GM23338 (cell line): Measurements from ENCODE around the gene CACNB1. TPM values are rescaled to one million over a fixed set of nuclear protein-coding genes. Genes with fewer than 3 reads are reported as not detected.

Source experiments
- ATAC-seq: fragments of 200-7000 bp; cut with Tn5 transposase; 3 replicates; pipeline ENCODE4 v1.9.1; 2020
- DNase-seq: peaks from one replicate; pipeline ENCODE4 v3.0.0-alpha.2; 2015; ENCODE audit warnings: low spot score
- H2AFZ ChIP-seq: fragments of 200-600 bp; sonication (generic); 2 replicates; pipeline ENCODE4 v1.8.0; 2016; ENCODE audit warnings: antibody characterized with exemption, mild to moderate bottlenecking, moderate library complexity
- H3F3A ChIP-seq: fragments of 200-600 bp; sonication (generic); replicated peaks from 2 replicates; pipeline ENCODE4 v1.8.0; 2017; ENCODE audit warnings: antibody characterized with exemption, mixed run types, low read depth
- H3K27ac ChIP-seq: fragments of 200-600 bp; sonication (generic); 2 replicates; pipeline ENCODE4 v1.6.1; 2016; ENCODE audit warnings: low read depth
- H3K27me3 ChIP-seq: fragments of 200-600 bp; sonication (generic); 2 replicates; pipeline ENCODE4 v1.8.0; 2016; ENCODE audit warnings: mild to moderate bottlenecking, mixed run types, moderate library complexity; ENCODE audit not compliant: insufficient read depth
- H3K36me3 ChIP-seq: fragments of 200-600 bp; sonication (generic); 2 replicates; pipeline ENCODE4 v1.8.0; 2016; ENCODE audit warnings: mild to moderate bottlenecking; ENCODE audit not compliant: insufficient read depth
- H3K4me1 ChIP-seq: fragments of 200-600 bp; sonication (generic); 2 replicates; pipeline ENCODE4 v1.8.0; 2016; ENCODE audit warnings: mild to moderate bottlenecking, moderate library complexity; ENCODE audit not compliant: insufficient read depth
- H3K4me2 ChIP-seq: fragments of 200-600 bp; sonication (generic); 2 replicates; pipeline ENCODE4 v1.7.1; 2017; ENCODE audit warnings: mixed run types
- H3K4me3 ChIP-seq: fragments of 200-600 bp; sonication (generic); 2 replicates; pipeline ENCODE4 v1.6.1; 2016; ENCODE audit warnings: mixed run types
- H3K79me2 ChIP-seq: fragments of 200-600 bp; sonication (generic); replicated peaks from 2 replicates; pipeline ENCODE4 v1.8.0; 2017; ENCODE audit warnings: mild to moderate bottlenecking; ENCODE audit not compliant: insufficient read depth
- H3K9me2 ChIP-seq: fragments of 200-600 bp; sonication (generic); 2 replicates; pipeline ENCODE4 v1.8.0; 2017; ENCODE audit not compliant: insufficient read depth
- H4K20me1 ChIP-seq: fragments of 200-600 bp; sonication (generic); replicated peaks from 2 replicates; pipeline ENCODE4 v1.8.0; 2017; ENCODE audit warnings: mild to moderate bottlenecking; ENCODE audit not compliant: insufficient read depth
- H3K27ac Mint-ChIP-seq: 2 replicates; pipeline ENCODE4 v1.8.0; 2020; ENCODE audit warnings: inconsistent platforms, mild to moderate bottlenecking, moderate library complexity, mixed read lengths
- H3K27me3 Mint-ChIP-seq: 3 replicates; pipeline ENCODE4 v1.8.0; 2022; ENCODE audit warnings: low read depth, mild to moderate bottlenecking, moderate library complexity, mixed read lengths, inconsistent platforms; ENCODE audit not compliant: insufficient read depth, poor library complexity
- H3K36me3 Mint-ChIP-seq: 3 replicates; pipeline ENCODE4 v1.8.0; 2021; ENCODE audit warnings: low read depth, mild to moderate bottlenecking, inconsistent platforms, moderate library complexity, mixed read lengths
- H3K4me1 Mint-ChIP-seq: 3 replicates; pipeline ENCODE4 v1.8.0; 2020; ENCODE audit warnings: mild to moderate bottlenecking, inconsistent platforms, mixed read lengths
- H3K4me3 Mint-ChIP-seq: 3 replicates; pipeline ENCODE4 v1.8.0; 2021; ENCODE audit warnings: moderate library complexity, mild to moderate bottlenecking, inconsistent platforms, mixed read lengths
- H3K9me3 Mint-ChIP-seq: 3 replicates; pipeline ENCODE4 v1.8.0; 2020; ENCODE audit warnings: moderate library complexity, mild to moderate bottlenecking, inconsistent platforms, mixed read lengths
- CREB1 ChIP-seq: fragments of 250-450 bp; sonication (Bioruptor Pico); IDR thresholded peaks from 2 replicates; pipeline ENCODE4 v1.5.0; 2020; ENCODE audit warnings: low read depth, mild to moderate bottlenecking, moderate library complexity
- EZH2 ChIP-seq: fragments of 200-600 bp; sonication (generic); IDR thresholded peaks from one replicate; pipeline ENCODE4 v1.8.0; 2017; ENCODE audit warnings: antibody characterized with exemption, mild to moderate bottlenecking, low read depth; ENCODE audit not compliant: unreplicated experiment
- JUNB ChIP-seq: IDR thresholded peaks from one replicate; pipeline ENCODE4 v1.6.1; 2016; ENCODE audit warnings: antibody characterized with exemption; ENCODE audit not compliant: unreplicated experiment
- NANOG ChIP-seq: IDR thresholded peaks from 2 replicates; pipeline ENCODE4 v1.6.1; 2016; ENCODE audit warnings: antibody characterized with exemption, borderline replicate concordance
- POLR2AphosphoS5 ChIP-seq: IDR thresholded peaks from 2 replicates; pipeline ENCODE4 v1.6.1; 2016; ENCODE audit warnings: antibody characterized with exemption, low read depth
- REST ChIP-seq: IDR thresholded peaks from one replicate; pipeline ENCODE4 v1.6.1; 2018; ENCODE audit warnings: antibody characterized with exemption; ENCODE audit not compliant: unreplicated experiment
- STAT1 ChIP-seq: IDR thresholded peaks from one replicate; pipeline ENCODE4 v1.6.1; 2016; ENCODE audit warnings: antibody characterized with exemption; ENCODE audit not compliant: unreplicated experiment
- ZNF114 ChIP-seq: fragments of 250-450 bp; sonication (Bioruptor Pico); IDR thresholded peaks from 2 replicates; pipeline ENCODE4 v1.5.0; 2020; ENCODE audit warnings: mild to moderate bottlenecking, moderate library complexity
- ZNF331 ChIP-seq: fragments of 250-450 bp; sonication (Bioruptor Pico); IDR thresholded peaks from 2 replicates; pipeline ENCODE4 v1.5.0; 2020; ENCODE audit warnings: low read depth, mild to moderate bottlenecking, moderate library complexity
- polyA plus RNA-seq: library from polyadenylated mRNA; unstranded; fragments of >200 nt; fragmentation: Nextera tagmentation; extraction: Ambion mirVana; gene quantifications from 2 replicates; pipeline ENCODE4 v1.2.1, GENCODE V29; 2016
- total RNA-seq: library from RNA; depleted of rRNA; stranded (reverse); fragments of >200 nt; shearing (Covaris generic); gene quantifications from 2 replicates; pipeline ENCODE4 v1.2.3, GENCODE V29; 2014
- TF ChIP-seq, protein P1 (sequence below): IDR thresholded peaks from 2 replicates; pipeline ENCODE4 v1.6.1; 2016; ENCODE audit warnings: antibody characterized with exemption
- TF ChIP-seq, protein P2 (sequence below): fragments of 250-450 bp; sonication (Bioruptor Pico); IDR thresholded peaks from 2 replicates; pipeline ENCODE4 v1.5.0; 2020; ENCODE audit warnings: mild to moderate bottlenecking, moderate library complexity
- TF ChIP-seq, protein P3 (sequence below), 2 experiments: fragments of 200-600 bp in 1 of 2; sonication (generic) in 1 of 2; conservative IDR thresholded peaks; 2 replicates each; pipeline versions ENCODE4 v1.5.1 to v1.6.1; 2016 to 2017; ENCODE audit warnings: antibody characterized with exemption in 2 of 2, low read depth in 2 of 2, mild to moderate bottlenecking in 2 of 2, moderate library complexity in 1 of 2

Gene CACNB1
- total and polyA plus RNA-seq, 2 experiments from 2014 or later: 8.4 to 13.1 TPM

DNA sequence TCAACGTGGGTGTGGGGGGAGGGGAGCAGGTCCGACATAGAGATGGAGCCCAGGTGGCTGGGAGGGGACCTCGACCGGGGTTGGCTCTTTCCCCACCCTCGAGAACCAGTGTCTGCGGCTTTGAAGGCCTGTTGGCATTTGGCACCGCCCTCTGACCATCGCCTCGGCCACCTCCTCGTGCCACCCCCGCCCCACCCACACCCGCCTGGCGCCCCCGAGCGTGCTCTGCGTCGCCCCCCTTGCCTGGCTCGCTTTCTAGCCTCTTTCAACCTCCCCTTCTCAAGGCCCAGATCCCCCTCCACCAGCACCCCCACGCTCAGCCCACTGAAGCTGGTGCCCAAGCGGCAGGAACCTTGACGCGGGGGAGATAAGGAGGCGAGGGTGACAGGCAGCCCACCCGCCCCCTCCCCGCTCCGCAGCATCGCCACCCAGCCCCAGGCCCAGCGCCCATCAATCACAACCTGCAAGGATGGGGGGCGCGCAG lies 619 bp downstream of the CACNB1 start (continued):
- TF ChIP-seq, protein P1, sequence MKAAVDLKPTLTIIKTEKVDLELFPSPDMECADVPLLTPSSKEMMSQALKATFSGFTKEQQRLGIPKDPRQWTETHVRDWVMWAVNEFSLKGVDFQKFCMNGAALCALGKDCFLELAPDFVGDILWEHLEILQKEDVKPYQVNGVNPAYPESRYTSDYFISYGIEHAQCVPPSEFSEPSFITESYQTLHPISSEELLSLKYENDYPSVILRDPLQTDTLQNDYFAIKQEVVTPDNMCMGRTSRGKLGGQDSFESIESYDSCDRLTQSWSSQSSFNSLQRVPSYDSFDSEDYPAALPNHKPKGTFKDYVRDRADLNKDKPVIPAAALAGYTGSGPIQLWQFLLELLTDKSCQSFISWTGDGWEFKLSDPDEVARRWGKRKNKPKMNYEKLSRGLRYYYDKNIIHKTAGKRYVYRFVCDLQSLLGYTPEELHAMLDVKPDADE: no peak
- TF ChIP-seq REST: no peak
- no peak for TF ChIP-seq JUNB
- no peak for TF ChIP-seq POLR2AphosphoS5
- no peak for TF ChIP-seq NANOG
- TF ChIP-seq ZNF114: no peak
- no peak for TF ChIP-seq CREB1

DNA sequence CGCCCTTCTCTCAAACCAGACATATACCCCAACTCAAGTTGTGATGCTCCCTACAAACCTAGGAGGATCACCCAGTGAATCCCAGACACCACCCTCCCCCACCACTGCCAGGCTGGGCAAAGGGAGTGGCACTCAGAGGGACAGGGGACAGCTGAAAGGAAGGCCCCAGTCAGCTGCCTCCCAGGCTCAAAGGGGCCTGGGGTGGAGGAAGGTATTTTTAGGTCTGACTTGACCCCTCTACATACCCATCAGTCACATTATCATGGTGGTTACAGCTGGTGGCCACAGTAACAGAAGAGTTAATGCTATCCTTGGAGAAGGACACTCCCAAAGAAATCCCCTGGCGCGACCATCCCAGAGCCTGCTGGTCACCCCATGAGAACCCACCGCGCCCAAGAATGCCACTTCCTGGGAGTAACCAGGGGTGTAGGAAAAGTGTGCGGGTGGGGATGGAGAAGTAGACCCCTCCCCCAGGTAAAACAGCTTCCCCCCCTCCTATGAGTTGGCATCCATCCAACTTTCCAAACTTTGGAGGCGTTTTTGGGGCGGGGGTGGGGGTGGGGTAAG lies 1.1 kb downstream of the CACNB1 start:
- H3K4me3 Mint-ChIP-seq: peak overlapping the region; percentile 88
- H3K4me1 ChIP-seq: peaks cover 38% of the 10 kb centered on the region
- ATAC-seq: no peak
- H3K27ac ChIP-seq: no peak overlapping the region; the same call in 1 of the 2 replicates
- H3K27ac Mint-ChIP-seq: no peak overlapping the region
- no peaks in the 10 kb centered on the region for H3K9me3 Mint-ChIP-seq
- H3K36me3 ChIP-seq: peaks cover 11% of the 10 kb centered on the region
- no peaks in the 10 kb centered on the region for H3K9me2 ChIP-seq
- peaks cover 8% of the 10 kb centered on the region for H4K20me1 ChIP-seq
- H3K4me1 Mint-ChIP-seq: peaks cover 44% of the 10 kb centered on the region
- no peaks in the 10 kb centered on the region for H3K27me3 ChIP-seq
- peaks cover 17% of the 10 kb centered on the region for H3F3A ChIP-seq
- peaks cover 19% of the 10 kb centered on the region for H3K27me3 Mint-ChIP-seq
- peaks cover 35% of the 10 kb centered on the region for H3K79me2 ChIP-seq
- H3K4me3 ChIP-seq: peak overlapping the region; percentile 93
- no peak overlapping the region for H2AFZ ChIP-seq
- peak overlapping the region; percentile 89 for H3K4me2 ChIP-seq
- DNase-seq: no peak
- H3K36me3 Mint-ChIP-seq: peaks cover 38% of the 10 kb centered on the region
- TF ChIP-seq CREB1 (no peak), JUNB (no peak), ZNF331 (CRISPR knock-in tag) (no peak), STAT1 (no peak), NANOG (no peak), EZH2 (no peak), POLR2AphosphoS5 (no peak)
- TF ChIP-seq, protein P2, sequence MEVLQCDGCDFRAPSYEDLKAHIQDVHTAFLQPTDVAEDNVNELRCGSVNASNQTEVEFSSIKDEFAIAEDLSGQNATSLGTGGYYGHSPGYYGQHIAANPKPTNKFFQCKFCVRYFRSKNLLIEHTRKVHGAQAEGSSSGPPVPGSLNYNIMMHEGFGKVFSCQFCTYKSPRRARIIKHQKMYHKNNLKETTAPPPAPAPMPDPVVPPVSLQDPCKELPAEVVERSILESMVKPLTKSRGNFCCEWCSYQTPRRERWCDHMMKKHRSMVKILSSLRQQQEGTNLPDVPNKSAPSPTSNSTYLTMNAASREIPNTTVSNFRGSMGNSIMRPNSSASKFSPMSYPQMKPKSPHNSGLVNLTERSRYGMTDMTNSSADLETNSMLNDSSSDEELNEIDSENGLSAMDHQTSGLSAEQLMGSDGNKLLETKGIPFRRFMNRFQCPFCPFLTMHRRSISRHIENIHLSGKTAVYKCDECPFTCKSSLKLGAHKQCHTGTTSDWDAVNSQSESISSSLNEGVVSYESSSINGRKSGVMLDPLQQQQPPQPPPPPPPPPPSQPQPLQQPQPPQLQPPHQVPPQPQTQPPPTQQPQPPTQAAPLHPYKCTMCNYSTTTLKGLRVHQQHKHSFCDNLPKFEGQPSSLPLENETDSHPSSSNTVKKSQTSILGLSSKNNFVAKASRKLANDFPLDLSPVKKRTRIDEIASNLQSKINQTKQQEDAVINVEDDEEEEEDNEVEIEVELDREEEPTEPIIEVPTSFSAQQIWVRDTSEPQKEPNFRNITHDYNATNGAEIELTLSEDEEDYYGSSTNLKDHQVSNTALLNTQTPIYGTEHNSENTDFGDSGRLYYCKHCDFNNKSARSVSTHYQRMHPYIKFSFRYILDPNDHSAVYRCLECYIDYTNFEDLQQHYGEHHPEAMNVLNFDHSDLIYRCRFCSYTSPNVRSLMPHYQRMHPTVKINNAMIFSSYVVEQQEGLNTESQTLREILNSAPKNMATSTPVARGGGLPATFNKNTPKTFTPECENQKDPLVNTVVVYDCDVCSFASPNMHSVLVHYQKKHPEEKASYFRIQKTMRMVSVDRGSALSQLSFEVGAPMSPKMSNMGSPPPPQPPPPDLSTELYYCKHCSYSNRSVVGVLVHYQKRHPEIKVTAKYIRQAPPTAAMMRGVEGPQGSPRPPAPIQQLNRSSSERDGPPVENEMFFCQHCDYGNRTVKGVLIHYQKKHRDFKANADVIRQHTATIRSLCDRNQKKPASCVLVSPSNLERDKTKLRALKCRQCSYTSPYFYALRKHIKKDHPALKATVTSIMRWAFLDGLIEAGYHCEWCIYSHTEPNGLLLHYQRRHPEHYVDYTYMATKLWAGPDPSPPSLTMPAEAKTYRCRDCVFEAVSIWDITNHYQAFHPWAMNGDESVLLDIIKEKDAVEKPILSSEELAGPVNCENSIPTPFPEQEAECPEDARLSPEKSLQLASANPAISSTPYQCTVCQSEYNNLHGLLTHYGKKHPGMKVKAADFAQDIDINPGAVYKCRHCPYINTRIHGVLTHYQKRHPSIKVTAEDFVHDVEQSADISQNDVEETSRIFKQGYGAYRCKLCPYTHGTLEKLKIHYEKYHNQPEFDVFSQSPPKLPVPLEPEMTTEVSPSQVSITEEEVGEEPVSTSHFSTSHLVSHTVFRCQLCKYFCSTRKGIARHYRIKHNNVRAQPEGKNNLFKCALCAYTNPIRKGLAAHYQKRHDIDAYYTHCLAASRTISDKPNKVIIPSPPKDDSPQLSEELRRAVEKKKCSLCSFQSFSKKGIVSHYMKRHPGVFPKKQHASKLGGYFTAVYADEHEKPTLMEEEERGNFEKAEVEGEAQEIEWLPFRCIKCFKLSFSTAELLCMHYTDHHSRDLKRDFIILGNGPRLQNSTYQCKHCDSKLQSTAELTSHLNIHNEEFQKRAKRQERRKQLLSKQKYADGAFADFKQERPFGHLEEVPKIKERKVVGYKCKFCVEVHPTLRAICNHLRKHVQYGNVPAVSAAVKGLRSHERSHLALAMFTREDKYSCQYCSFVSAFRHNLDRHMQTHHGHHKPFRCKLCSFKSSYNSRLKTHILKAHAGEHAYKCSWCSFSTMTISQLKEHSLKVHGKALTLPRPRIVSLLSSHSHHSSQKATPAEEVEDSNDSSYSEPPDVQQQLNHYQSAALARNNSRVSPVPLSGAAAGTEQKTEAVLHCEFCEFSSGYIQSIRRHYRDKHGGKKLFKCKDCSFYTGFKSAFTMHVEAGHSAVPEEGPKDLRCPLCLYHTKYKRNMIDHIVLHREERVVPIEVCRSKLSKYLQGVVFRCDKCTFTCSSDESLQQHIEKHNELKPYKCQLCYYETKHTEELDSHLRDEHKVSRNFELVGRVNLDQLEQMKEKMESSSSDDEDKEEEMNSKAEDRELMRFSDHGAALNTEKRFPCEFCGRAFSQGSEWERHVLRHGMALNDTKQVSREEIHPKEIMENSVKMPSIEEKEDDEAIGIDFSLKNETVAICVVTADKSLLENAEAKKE (CRISPR knock-in tag): no peak
- TF ChIP-seq, protein P3, sequence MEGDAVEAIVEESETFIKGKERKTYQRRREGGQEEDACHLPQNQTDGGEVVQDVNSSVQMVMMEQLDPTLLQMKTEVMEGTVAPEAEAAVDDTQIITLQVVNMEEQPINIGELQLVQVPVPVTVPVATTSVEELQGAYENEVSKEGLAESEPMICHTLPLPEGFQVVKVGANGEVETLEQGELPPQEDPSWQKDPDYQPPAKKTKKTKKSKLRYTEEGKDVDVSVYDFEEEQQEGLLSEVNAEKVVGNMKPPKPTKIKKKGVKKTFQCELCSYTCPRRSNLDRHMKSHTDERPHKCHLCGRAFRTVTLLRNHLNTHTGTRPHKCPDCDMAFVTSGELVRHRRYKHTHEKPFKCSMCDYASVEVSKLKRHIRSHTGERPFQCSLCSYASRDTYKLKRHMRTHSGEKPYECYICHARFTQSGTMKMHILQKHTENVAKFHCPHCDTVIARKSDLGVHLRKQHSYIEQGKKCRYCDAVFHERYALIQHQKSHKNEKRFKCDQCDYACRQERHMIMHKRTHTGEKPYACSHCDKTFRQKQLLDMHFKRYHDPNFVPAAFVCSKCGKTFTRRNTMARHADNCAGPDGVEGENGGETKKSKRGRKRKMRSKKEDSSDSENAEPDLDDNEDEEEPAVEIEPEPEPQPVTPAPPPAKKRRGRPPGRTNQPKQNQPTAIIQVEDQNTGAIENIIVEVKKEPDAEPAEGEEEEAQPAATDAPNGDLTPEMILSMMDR (conservative IDR thresholded peaks at IDR 0.05; ENCODE audit: low read depth in 2 of 2): no peak
